LNCaP clone FGC (cell line): ENCODE results near the gene BHLHE40.
A peak's percentile ranks its signal among the peaks of the same experiment; 100 is the strongest.

Experiments used
- DNase-seq: peaks from one replicate; pipeline ENCODE4 v3.0.0-alpha.2; 2011; ENCODE audit warnings: low read depth
- H3K4me3 ChIP-seq: 2 replicates; pipeline ENCODE4 v1.5.1; 2011; ENCODE audit warnings: mild to moderate bottlenecking, low read depth, low read length, control low read depth
- CTCF ChIP-seq: IDR thresholded peaks from 2 replicates; pipeline ENCODE4 v1.5.1; 2012; ENCODE audit warnings: mild to moderate bottlenecking; ENCODE audit not compliant: control insufficient read depth, insufficient read depth; ENCODE audit errors: extremely low read depth

BHLHE40 gene

GRCh38 chr3:4974154-4974553 lies 5.1 kb upstream of the BHLHE40 start:
- no peak for TF ChIP-seq CTCF
- no peak overlapping the region for H3K4me3 ChIP-seq
- no peak for DNase-seq

- no peak for DNase-seq
- TF ChIP-seq CTCF = peak; percentile 43
- H3K4me3 ChIP-seq = no peak overlapping the region
Observed at GRCh38 chr3:4976109-4976508, 3.1 kb upstream of the BHLHE40 start.

GRCh38 chr3:4977001-4977852 lies 2.0 kb upstream of the BHLHE40 start:
- peak overlapping the region; percentile 55 for H3K4me3 ChIP-seq
- no peak for TF ChIP-seq CTCF
- no peak for DNase-seq

- DNase-seq = no peak
- H3K4me3 ChIP-seq = peak overlapping the region; percentile 55
- TF ChIP-seq CTCF = no peak
Observed at GRCh38 chr3:4977853-4978203, 1.4 kb upstream of the BHLHE40 start.

- peak; percentile 82 for DNase-seq
- TF ChIP-seq CTCF = 0 out of 2 replicates have a peak, but pooled peaks have one; percentile 11
- peak overlapping the region; percentile 55 for H3K4me3 ChIP-seq
Observed at GRCh38 chr3:4978204-4978965, 852 bp upstream of the BHLHE40 start.

- peak; percentile 93 for DNase-seq
- no peak for TF ChIP-seq CTCF
- H3K4me3 ChIP-seq = peak overlapping the region; percentile 99
Observed at GRCh38 chr3:4978966-4979427, 240 bp upstream of the BHLHE40 start.
